HepG2 (cell line): ENCODE data around the gene ATP6V0D1. TPM values are rescaled to one million over a fixed set of nuclear protein-coding genes. Genes with fewer than 3 reads are reported as not detected.
A peak's percentile ranks its signal among the peaks of the same experiment; 100 is the strongest.

ENCODE experiments used
- BORCS8-MEF2B ChIP-seq: sonication (generic); formaldehyde crosslinking; IDR thresholded peaks from 2 replicates; pipeline ENCODE4 v1.8.0; 2022; ENCODE audit warnings: mild to moderate bottlenecking, missing genetic modification reagents
- CC2D1A ChIP-seq: sonication (generic); formaldehyde crosslinking; IDR thresholded peaks from 2 replicates; pipeline ENCODE4 v1.8.1; 2023; ENCODE audit warnings: mild to moderate bottlenecking, missing genetic modification reagents
- ETV6 ChIP-seq: sonication (generic); formaldehyde crosslinking; conservative IDR thresholded peaks from 2 replicates; pipeline ENCODE4 v1.4.0; 2020; ENCODE audit warnings: missing genetic modification reagents
- GLI4 ChIP-seq: sonication (generic); formaldehyde crosslinking; IDR thresholded peaks from 2 replicates; pipeline ENCODE4 v1.5.1; 2020; ENCODE audit warnings: missing genetic modification reagents, mild to moderate bottlenecking, moderate library complexity, borderline replicate concordance
- KAT7 ChIP-seq: IDR thresholded peaks from 2 replicates; pipeline ENCODE4 v1.6.1; 2018; ENCODE audit warnings: borderline replicate concordance, missing compliant biosample characterization
- MED8 ChIP-seq: sonication (generic); formaldehyde crosslinking; IDR thresholded peaks from 2 replicates; pipeline ENCODE4 v1.8.1; 2023; ENCODE audit warnings: mild to moderate bottlenecking, missing genetic modification reagents; ENCODE audit not compliant: insufficient replicate concordance
- NR2F1 ChIP-seq, 2 experiments: fragments of 450-650 bp in 1 of 2; formaldehyde crosslinking in 1 of 2; IDR thresholded peaks; 2 replicates each; pipeline versions ENCODE4 v1.5.0 to v1.6.1; 2016 to 2020; ENCODE audit warnings: mild to moderate bottlenecking in 1 of 2, missing compliant biosample characterization in 1 of 2, missing genetic modification reagents in 1 of 2, moderate library complexity in 1 of 2
- PCBP1 ChIP-seq: fragments of 200-400 bp; formaldehyde crosslinking; IDR thresholded peaks from 2 replicates; pipeline ENCODE4 v1.6.1; 2017; ENCODE audit warnings: mild to moderate bottlenecking, low read depth, low read length, borderline replicate concordance
- PCBP2 ChIP-seq: fragments of 200-400 bp; formaldehyde crosslinking; optimal IDR thresholded peaks from 2 replicates; pipeline ENCODE3; 2018; ENCODE audit warnings: low read length, low read depth; ENCODE audit not compliant: poor library complexity, severe bottlenecking
- POLR2AphosphoS5 ChIP-seq: IDR thresholded peaks from 2 replicates; pipeline ENCODE4 v1.6.1; 2012; ENCODE audit warnings: low read depth, low read length
- RFXANK ChIP-seq: IDR thresholded peaks from 2 replicates; pipeline ENCODE4 v1.6.1; 2016
- SALL2 ChIP-seq: sonication (generic); formaldehyde crosslinking; IDR thresholded peaks from 2 replicates; pipeline ENCODE4 v1.8.1; 2023; ENCODE audit warnings: mild to moderate bottlenecking, missing genetic modification reagents, inconsistent platforms
- SMARCE1 ChIP-seq: fragments of 450-650 bp; IDR thresholded peaks from 2 replicates; pipeline ENCODE4 v1.6.1; 2017; ENCODE audit warnings: borderline replicate concordance
- ZMYM2 ChIP-seq: sonication (generic); formaldehyde crosslinking; IDR thresholded peaks from 2 replicates; pipeline ENCODE4 v1.8.0; 2022; ENCODE audit warnings: mild to moderate bottlenecking, missing genetic modification reagents
- ZNF333 ChIP-seq: sonication (generic); formaldehyde crosslinking; IDR thresholded peaks from 2 replicates; pipeline ENCODE4 v1.4.0; 2020; ENCODE audit warnings: mild to moderate bottlenecking, missing genetic modification reagents, borderline replicate concordance
- ZNF577 ChIP-seq: sonication (generic); formaldehyde crosslinking; IDR thresholded peaks from 2 replicates; pipeline ENCODE4 v1.4.0; 2020; ENCODE audit warnings: mild to moderate bottlenecking, low read depth, missing genetic modification reagents, borderline replicate concordance
- ZNF788 ChIP-seq: sonication (generic); formaldehyde crosslinking; IDR thresholded peaks from 2 replicates; pipeline ENCODE4 v1.5.0; 2020; ENCODE audit warnings: mild to moderate bottlenecking, missing genetic modification reagents, borderline replicate concordance
- polyA plus RNA-seq, 8 experiments: library from polyadenylated mRNA; depleted of rRNA in 3 of 8; stranded (reverse) in 7 of 8; unstranded in 1 of 8; fragments of >200 nt; fragmentation: Illumina TruSeq in 4 of 8; extraction: Trizol in 4 of 8; gene quantifications; 2 replicates each; pipeline versions ENCODE4 v1.2.1 to v1.2.3, GENCODE V29; 2011 to 2016; ENCODE audit warnings: low read depth in 4 of 8, missing spikeins in 1 of 8, mixed read lengths in 1 of 8; ENCODE audit not compliant: insufficient read depth in 1 of 8
- total RNA-seq, 5 experiments: library from RNA; depleted of rRNA; stranded (reverse); fragments of >200 nt; fragmentation: Illumina TruSeq; extraction: Trizol; gene quantifications; 2 replicates each; pipeline ENCODE4 v1.2.3, GENCODE V29; 2016; ENCODE audit warnings: low read depth in 1 of 5
- TF ChIP-seq, protein P1 (sequence below): IDR thresholded peaks from 2 replicates; pipeline ENCODE4 v1.6.1; 2012; ENCODE audit warnings: inconsistent platforms
- TF ChIP-seq, protein P2 (sequence below): sonication (generic); IDR thresholded peaks from 2 replicates; pipeline ENCODE4 v1.6.1; 2016; ENCODE audit warnings: low read depth, borderline replicate concordance
- TF ChIP-seq, protein P3 (sequence below): sonication (generic); formaldehyde crosslinking; IDR thresholded peaks from 2 replicates; pipeline ENCODE4 v1.8.0; 2022; ENCODE audit warnings: missing genetic modification reagents, low read depth, mild to moderate bottlenecking, borderline replicate concordance
- TF ChIP-seq, protein P4 (sequence below): sonication (generic); formaldehyde crosslinking; IDR thresholded peaks from 2 replicates; pipeline ENCODE4 v1.9.0; 2021; ENCODE audit warnings: missing genetic modification reagents, borderline replicate concordance
- TF ChIP-seq, protein P5 (sequence below): sonication (generic); formaldehyde crosslinking; IDR thresholded peaks from 2 replicates; pipeline ENCODE4 v1.4.0; 2020; ENCODE audit warnings: missing genetic modification reagents
- TF ChIP-seq, protein P6 (sequence below), 2 experiments: sonication (generic) in 1 of 2; formaldehyde crosslinking in 1 of 2; IDR thresholded peaks; 2 replicates each; pipeline versions ENCODE4 v1.5.1 to v1.6.1; 2011 to 2020; ENCODE audit warnings: borderline replicate concordance in 1 of 2, low read depth in 1 of 2, low read length in 1 of 2, mild to moderate bottlenecking in 1 of 2, missing genetic modification reagents in 1 of 2, moderate library complexity in 1 of 2

Gene ATP6V0D1
- total and polyA plus RNA-seq, 2 of the 13 experiments (the other 11 are each of a cell fraction or from before 2014, with no cell fraction given) = 51.1 to 61.3 TPM

DNA sequence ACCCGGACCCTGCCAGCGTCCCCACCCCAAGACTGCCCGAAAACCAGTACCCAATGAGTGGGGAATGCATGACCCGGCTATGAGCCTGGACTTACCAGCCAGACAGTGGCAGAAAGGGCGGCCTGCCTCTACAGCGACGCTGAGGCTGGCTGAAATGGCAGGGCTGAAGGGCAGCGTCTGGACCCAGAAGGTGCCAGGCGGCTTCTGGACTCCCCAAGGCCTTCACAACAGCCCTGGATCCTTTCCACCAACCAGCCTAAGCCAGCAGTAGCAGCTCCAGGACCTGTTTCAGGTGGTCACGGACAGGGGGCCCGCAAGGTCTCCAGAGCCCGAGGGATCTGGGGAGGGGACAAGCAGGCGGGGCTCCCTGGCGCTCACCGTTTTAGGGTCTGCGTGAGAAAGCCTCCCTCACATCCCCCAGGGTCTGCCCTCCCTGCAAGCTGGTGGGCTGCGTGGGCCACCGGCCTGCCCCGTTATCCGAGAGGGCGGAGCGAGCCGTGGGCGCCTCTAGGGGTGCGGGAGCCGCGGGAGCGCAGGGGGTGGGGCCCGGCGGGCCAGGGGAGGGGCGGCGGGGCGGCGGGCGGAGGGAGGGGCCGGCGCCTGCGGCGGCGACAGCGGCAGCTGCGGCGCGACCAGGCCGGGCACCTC lies 47.4 kb upstream of the ATP6V0D1 start, which contains the start of gene RIPOR1 (continued):
- TF ChIP-seq ZNF788 (CRISPR knock-in tag) (peak; percentile 79; the same call in 1 of the 2 replicates), SALL2 (CRISPR knock-in tag) (no peak), GLI4 (CRISPR knock-in tag) (0 out of 2 replicates have a peak, but pooled peaks have one; percentile 0), KAT7 (CRISPR knock-in tag) (0 out of 2 replicates have a peak, but pooled peaks have one; percentile 47), PCBP1 (no peak), RFXANK (CRISPR knock-in tag) (no peak), BORCS8-MEF2B (no peak), ZNF333 (CRISPR knock-in tag) (no peak), PCBP2 (no peak), POLR2AphosphoS5 (no peak; the same call in 1 of the 2 replicates), ZMYM2 (CRISPR knock-in tag) (no peak), SMARCE1 (no peak), MED8 (CRISPR knock-in tag) (no peak), ZNF577 (no peak), NR2F1 (CRISPR knock-in tag; IDR thresholded peaks at IDR 0.05) (no peak), CC2D1A (no peak), ETV6 (CRISPR knock-in tag) (no peak)
- TF ChIP-seq, protein P1, sequence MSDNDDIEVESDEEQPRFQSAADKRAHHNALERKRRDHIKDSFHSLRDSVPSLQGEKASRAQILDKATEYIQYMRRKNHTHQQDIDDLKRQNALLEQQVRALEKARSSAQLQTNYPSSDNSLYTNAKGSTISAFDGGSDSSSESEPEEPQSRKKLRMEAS = peak; percentile 22
- TF ChIP-seq, protein P2, sequence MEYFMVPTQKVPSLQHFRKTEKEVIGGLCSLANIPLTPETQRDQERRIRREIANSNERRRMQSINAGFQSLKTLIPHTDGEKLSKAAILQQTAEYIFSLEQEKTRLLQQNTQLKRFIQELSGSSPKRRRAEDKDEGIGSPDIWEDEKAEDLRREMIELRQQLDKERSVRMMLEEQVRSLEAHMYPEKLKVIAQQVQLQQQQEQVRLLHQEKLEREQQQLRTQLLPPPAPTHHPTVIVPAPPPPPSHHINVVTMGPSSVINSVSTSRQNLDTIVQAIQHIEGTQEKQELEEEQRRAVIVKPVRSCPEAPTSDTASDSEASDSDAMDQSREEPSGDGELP = no peak
- TF ChIP-seq, protein P3, sequence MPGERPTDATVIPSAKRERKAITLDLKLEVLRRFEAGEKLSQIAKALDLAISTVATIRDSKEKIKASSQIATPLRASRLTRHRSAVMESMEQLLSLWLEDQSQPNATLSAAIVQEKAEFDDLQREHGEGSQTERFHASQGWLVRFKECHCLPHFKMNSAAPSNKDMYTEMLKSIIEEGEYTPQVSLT = no peak
- TF ChIP-seq, protein P4, sequence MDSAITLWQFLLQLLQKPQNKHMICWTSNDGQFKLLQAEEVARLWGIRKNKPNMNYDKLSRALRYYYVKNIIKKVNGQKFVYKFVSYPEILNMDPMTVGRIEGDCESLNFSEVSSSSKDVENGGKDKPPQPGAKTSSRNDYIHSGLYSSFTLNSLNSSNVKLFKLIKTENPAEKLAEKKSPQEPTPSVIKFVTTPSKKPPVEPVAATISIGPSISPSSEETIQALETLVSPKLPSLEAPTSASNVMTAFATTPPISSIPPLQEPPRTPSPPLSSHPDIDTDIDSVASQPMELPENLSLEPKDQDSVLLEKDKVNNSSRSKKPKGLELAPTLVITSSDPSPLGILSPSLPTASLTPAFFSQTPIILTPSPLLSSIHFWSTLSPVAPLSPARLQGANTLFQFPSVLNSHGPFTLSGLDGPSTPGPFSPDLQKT (CRISPR knock-in tag) = no peak
- TF ChIP-seq, protein P5, sequence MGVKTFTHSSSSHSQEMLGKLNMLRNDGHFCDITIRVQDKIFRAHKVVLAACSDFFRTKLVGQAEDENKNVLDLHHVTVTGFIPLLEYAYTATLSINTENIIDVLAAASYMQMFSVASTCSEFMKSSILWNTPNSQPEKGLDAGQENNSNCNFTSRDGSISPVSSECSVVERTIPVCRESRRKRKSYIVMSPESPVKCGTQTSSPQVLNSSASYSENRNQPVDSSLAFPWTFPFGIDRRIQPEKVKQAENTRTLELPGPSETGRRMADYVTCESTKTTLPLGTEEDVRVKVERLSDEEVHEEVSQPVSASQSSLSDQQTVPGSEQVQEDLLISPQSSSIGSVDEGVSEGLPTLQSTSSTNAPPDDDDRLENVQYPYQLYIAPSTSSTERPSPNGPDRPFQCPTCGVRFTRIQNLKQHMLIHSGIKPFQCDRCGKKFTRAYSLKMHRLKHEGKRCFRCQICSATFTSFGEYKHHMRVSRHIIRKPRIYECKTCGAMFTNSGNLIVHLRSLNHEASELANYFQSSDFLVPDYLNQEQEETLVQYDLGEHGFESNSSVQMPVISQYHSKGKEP = no peak
- TF ChIP-seq, protein P6, sequence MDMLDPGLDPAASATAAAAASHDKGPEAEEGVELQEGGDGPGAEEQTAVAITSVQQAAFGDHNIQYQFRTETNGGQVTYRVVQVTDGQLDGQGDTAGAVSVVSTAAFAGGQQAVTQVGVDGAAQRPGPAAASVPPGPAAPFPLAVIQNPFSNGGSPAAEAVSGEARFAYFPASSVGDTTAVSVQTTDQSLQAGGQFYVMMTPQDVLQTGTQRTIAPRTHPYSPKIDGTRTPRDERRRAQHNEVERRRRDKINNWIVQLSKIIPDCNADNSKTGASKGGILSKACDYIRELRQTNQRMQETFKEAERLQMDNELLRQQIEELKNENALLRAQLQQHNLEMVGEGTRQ (IDR thresholded peaks at IDR 0.05; ENCODE audit: low read depth, low read length) = no peak
- TF ChIP-seq, protein P6 (CRISPR knock-in tag; IDR thresholded peaks at IDR 0.05; ENCODE audit: borderline replicate concordance) = no peak
